Measurements from ENCODE around the gene CRYZL1.

The CRYZL1 gene

GRCh38 chr21:33647587-33647986 lies 6.0 kb upstream of the CRYZL1 start:
- Histone ChIP-seq H3K9me3 (ENCODE audit: insufficient read depth, low read length, severe bottlenecking) (no peaks in the 10 kb centered on the region), H3K27me3 (ENCODE audit: insufficient read depth, low read length, poor library complexity) (peaks cover 11% of the 10 kb centered on the region), H4K20me1 (ENCODE audit: insufficient read depth, low read length) (peaks cover 7% of the 10 kb centered on the region; the same call in 1 of the 2 replicates), H3K79me2 (ENCODE audit: insufficient read depth, low read length) (peaks cover 46% of the 10 kb centered on the region), H3K4me1 (ENCODE audit: insufficient read depth, low read length) (peaks cover 20% of the 10 kb centered on the region), H3K27ac (ENCODE audit: low read length) (no peak overlapping the region), H3K36me3 (ENCODE audit: insufficient read depth, low read length) (no peaks in the 10 kb centered on the region; the same call in 1 of the 2 replicates), H2AFZ (ENCODE audit: low read depth, low read length) (no peak overlapping the region), H3K9ac (ENCODE audit: low read depth, low read length) (no peak overlapping the region), H3K4me3 (ENCODE audit: low read depth in 1 of 2, low read length in 2 of 2) (no peak overlapping the region), H3K4me2 (ENCODE audit: insufficient read depth, low read length) (no peak overlapping the region)
- no peak for DNase-seq
- TF ChIP-seq CTCF (IDR thresholded peaks at IDR 0.05; ENCODE audit: borderline replicate concordance, extremely low read depth, low read length, poor library complexity, severe bottlenecking): no peak
- no peak for ATAC-seq (ENCODE audit: insufficient read depth, low read depth)

GRCh38 chr21:33645730-33646129 lies 4.2 kb upstream of the CRYZL1 start:
- DNase-seq (no peak), ATAC-seq (ENCODE audit: insufficient read depth, low read depth) (no peak)
- no peak overlapping the region for H3K4me3 ChIP-seq (ENCODE audit: low read depth in 1 of 2, low read length in 2 of 2)
- no peak for TF ChIP-seq CTCF (IDR thresholded peaks at IDR 0.05; ENCODE audit: borderline replicate concordance, extremely low read depth, low read length, poor library complexity, severe bottlenecking)
- TF ChIP-seq EZH2 (IDR thresholded peaks at IDR 0.05; ENCODE audit: borderline replicate concordance, low read depth, low read length, severe bottlenecking): no peak
- peaks cover 51% of the 10 kb centered on the region for H3K79me2 ChIP-seq (ENCODE audit: insufficient read depth, low read length)
- H3K9ac ChIP-seq (ENCODE audit: low read depth, low read length): no peak overlapping the region
- no peak overlapping the region for H3K4me2 ChIP-seq (ENCODE audit: insufficient read depth, low read length)
- peaks cover 11% of the 10 kb centered on the region for H3K27me3 ChIP-seq (ENCODE audit: insufficient read depth, low read length, poor library complexity)
- no peaks in the 10 kb centered on the region; the same call in 1 of the 2 replicates for H3K36me3 ChIP-seq (ENCODE audit: insufficient read depth, low read length)
- H3K4me1 ChIP-seq (ENCODE audit: insufficient read depth, low read length): peaks cover 26% of the 10 kb centered on the region
- H2AFZ ChIP-seq (ENCODE audit: low read depth, low read length): no peak overlapping the region
- no peak overlapping the region for H3K27ac ChIP-seq (ENCODE audit: low read length)
- no peaks in the 10 kb centered on the region for H3K9me3 ChIP-seq (ENCODE audit: insufficient read depth, low read length, severe bottlenecking)
- peaks cover 7% of the 10 kb centered on the region; the same call in 1 of the 2 replicates for H4K20me1 ChIP-seq (ENCODE audit: insufficient read depth, low read length)

GRCh38 chr21:33644383-33645074 lies 3.0 kb upstream of the CRYZL1 start:
- Histone ChIP-seq H3K9ac (ENCODE audit: low read depth, low read length) (no peak overlapping the region), H2AFZ (ENCODE audit: low read depth, low read length) (no peak overlapping the region), H3K27ac (ENCODE audit: low read length) (no peak overlapping the region), H3K4me1 (ENCODE audit: insufficient read depth, low read length) (peaks cover 36% of the 10 kb centered on the region), H4K20me1 (ENCODE audit: insufficient read depth, low read length) (peaks cover 7% of the 10 kb centered on the region; the same call in 1 of the 2 replicates), H3K79me2 (ENCODE audit: insufficient read depth, low read length) (peaks cover 61% of the 10 kb centered on the region), H3K4me2 (ENCODE audit: insufficient read depth, low read length) (peak overlapping the region; percentile 75; the same call in 1 of the 2 replicates), H3K9me3 (ENCODE audit: insufficient read depth, low read length, severe bottlenecking) (no peaks in the 10 kb centered on the region), H3K36me3 (ENCODE audit: insufficient read depth, low read length) (no peaks in the 10 kb centered on the region; the same call in 1 of the 2 replicates), H3K4me3 (ENCODE audit: low read depth in 1 of 2, low read length in 2 of 2) (no peak overlapping the region), H3K27me3 (ENCODE audit: insufficient read depth, low read length, poor library complexity) (peaks cover 11% of the 10 kb centered on the region)
- TF ChIP-seq CTCF (IDR thresholded peaks at IDR 0.05; ENCODE audit: borderline replicate concordance, extremely low read depth, low read length, poor library complexity, severe bottlenecking) (no peak), EZH2 (IDR thresholded peaks at IDR 0.05; ENCODE audit: borderline replicate concordance, low read depth, low read length, severe bottlenecking) (no peak)
- ATAC-seq (ENCODE audit: insufficient read depth, low read depth) (no peak), DNase-seq (no peak)
